Measurements from ENCODE around the gene RAB33A. TPM values are rescaled to one million over a fixed set of nuclear protein-coding genes. Genes with fewer than 3 reads are reported as not detected.
A peak's percentile ranks its signal among the peaks of the same experiment; 100 is the strongest.

Gene RAB33A
- total and polyA plus RNA-seq, 9 of the 15 experiments (the other 6 are each of a cell fraction or from before 2014, with no cell fraction given): 0.04 to 0.20 (median 0.06) TPM; not detected in 4

- TF ChIP-seq NR4A1 (CRISPR knock-in tag; IDR thresholded peaks at IDR 0.05): no peak
- TF ChIP-seq NR4A1 (tag; IDR thresholded peaks at IDR 0.05): no peak
- no peak for TF ChIP-seq NUFIP1 (IDR thresholded peaks at IDR 0.05; ENCODE audit: partially characterized antibody)
- TF ChIP-seq, protein P1, sequence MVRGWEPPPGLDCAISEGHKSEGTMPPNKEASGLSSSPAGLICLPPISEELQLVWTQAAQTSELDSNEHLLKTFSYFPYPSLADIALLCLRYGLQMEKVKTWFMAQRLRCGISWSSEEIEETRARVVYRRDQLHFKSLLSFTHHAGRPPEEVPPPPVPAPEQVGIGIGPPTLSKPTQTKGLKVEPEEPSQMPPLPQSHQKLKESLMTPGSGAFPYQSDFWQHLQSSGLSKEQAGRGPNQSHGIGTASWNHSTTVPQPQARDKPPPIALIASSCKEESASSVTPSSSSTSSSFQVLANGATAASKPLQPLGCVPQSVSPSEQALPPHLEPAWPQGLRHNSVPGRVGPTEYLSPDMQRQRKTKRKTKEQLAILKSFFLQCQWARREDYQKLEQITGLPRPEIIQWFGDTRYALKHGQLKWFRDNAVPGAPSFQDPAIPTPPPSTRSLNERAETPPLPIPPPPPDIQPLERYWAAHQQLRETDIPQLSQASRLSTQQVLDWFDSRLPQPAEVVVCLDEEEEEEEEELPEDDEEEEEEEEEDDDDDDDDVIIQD (CRISPR knock-in tag; IDR thresholded peaks at IDR 0.05): no peak
- no peak for TF ChIP-seq BRF1 (IDR thresholded peaks at IDR 0.05; ENCODE audit: borderline replicate concordance, extremely low read depth, insufficient read length)
- TF ChIP-seq NFE2L1 (tag; IDR thresholded peaks at IDR 0.05; ENCODE audit: borderline replicate concordance, low read depth): no peak
- no peak for TF ChIP-seq MBD1 (CRISPR knock-in tag; IDR thresholded peaks at IDR 0.05)
- TF ChIP-seq CBX8 (IDR thresholded peaks at IDR 0.05; ENCODE audit: borderline replicate concordance, extremely low read depth, low read depth, low read length, poor library complexity, severe bottlenecking): no peak
- no peak for TF ChIP-seq ARHGAP35 (IDR thresholded peaks at IDR 0.05; ENCODE audit: partially characterized antibody)
- TF ChIP-seq ZNF239 (CRISPR knock-in tag; IDR thresholded peaks at IDR 0.05): no peak
- no peak for TF ChIP-seq NFE2 (IDR thresholded peaks at IDR 0.05; ENCODE audit: low read depth)
- no peak for TF ChIP-seq ZNF263 (CRISPR knock-in tag; IDR thresholded peaks at IDR 0.05; ENCODE audit: borderline replicate concordance)
- TF ChIP-seq PHF21A (IDR thresholded peaks at IDR 0.05; ENCODE audit: borderline replicate concordance, low read depth): no peak
- TF ChIP-seq NFIC (IDR thresholded peaks at IDR 0.05): peak; percentile 55
- 0 out of 2 replicates have a peak, but pooled peaks have one; percentile 42 for TF ChIP-seq NCOR1 (IDR thresholded peaks at IDR 0.05)
- no peak for TF ChIP-seq ZNF354B (CRISPR knock-in tag; IDR thresholded peaks at IDR 0.05)
- TF ChIP-seq POLR2AphosphoS5 (IDR thresholded peaks at IDR 0.05; ENCODE audit: control insufficient read depth, insufficient read depth, low read depth, low read length): no peak
- TF ChIP-seq ZNF77 (CRISPR knock-in tag; IDR thresholded peaks at IDR 0.05): no peak
- TF ChIP-seq ZNF586 (CRISPR knock-in tag; conservative IDR thresholded peaks at IDR 0.05): no peak
- no peak for TF ChIP-seq RFX5 (IDR thresholded peaks at IDR 0.05; ENCODE audit: low read depth, low read length)
- no peak for TF ChIP-seq ZNF23 (CRISPR knock-in tag; IDR thresholded peaks at IDR 0.05)
- TF ChIP-seq, protein P2, sequence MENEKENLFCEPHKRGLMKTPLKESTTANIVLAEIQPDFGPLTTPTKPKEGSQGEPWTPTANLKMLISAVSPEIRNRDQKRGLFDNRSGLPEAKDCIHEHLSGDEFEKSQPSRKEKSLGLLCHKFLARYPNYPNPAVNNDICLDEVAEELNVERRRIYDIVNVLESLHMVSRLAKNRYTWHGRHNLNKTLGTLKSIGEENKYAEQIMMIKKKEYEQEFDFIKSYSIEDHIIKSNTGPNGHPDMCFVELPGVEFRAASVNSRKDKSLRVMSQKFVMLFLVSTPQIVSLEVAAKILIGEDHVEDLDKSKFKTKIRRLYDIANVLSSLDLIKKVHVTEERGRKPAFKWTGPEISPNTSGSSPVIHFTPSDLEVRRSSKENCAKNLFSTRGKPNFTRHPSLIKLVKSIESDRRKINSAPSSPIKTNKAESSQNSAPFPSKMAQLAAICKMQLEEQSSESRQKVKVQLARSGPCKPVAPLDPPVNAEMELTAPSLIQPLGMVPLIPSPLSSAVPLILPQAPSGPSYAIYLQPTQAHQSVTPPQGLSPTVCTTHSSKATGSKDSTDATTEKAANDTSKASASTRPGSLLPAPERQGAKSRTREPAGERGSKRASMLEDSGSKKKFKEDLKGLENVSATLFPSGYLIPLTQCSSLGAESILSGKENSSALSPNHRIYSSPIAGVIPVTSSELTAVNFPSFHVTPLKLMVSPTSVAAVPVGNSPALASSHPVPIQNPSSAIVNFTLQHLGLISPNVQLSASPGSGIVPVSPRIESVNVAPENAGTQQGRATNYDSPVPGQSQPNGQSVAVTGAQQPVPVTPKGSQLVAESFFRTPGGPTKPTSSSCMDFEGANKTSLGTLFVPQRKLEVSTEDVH (IDR thresholded peaks at IDR 0.05; ENCODE audit: low read depth, partially characterized antibody): no peak
- no peak for TF ChIP-seq CAMTA2 (CRISPR knock-in tag; conservative IDR thresholded peaks at IDR 0.05)
- TF ChIP-seq ZFPM2 (CRISPR knock-in tag; IDR thresholded peaks at IDR 0.05): no peak
- TF ChIP-seq SMARCA4 (IDR thresholded peaks at IDR 0.05): 0 out of 2 replicates have a peak, but pooled peaks have one; percentile 35
Observed at GRCh38 chrX:130139474-130140201, 32.1 kb upstream of the RAB33A start (continued).

All from K562 (cell line).